HTR-8/SVneo (cell line): ENCODE data around the gene WWP2.
"Not testable (repeated sequence)": the region's sequence is repeated elsewhere in the genome, so short reads cannot be mapped to it uniquely, and the experiment has no call there.

Source experiments
- DNase-seq: peaks from one replicate; pipeline ENCODE4 v3.0.0; 2011; ENCODE audit warnings: low spot score, mixed read lengths; ENCODE audit not compliant: insufficient read length
- FAIRE-seq: peaks from 2 replicates; lab custom pipeline; 2011; peaks lifted over from hg19 to GRCh38; lab: Jason Lieb, UNC

The WWP2 gene

DNA sequence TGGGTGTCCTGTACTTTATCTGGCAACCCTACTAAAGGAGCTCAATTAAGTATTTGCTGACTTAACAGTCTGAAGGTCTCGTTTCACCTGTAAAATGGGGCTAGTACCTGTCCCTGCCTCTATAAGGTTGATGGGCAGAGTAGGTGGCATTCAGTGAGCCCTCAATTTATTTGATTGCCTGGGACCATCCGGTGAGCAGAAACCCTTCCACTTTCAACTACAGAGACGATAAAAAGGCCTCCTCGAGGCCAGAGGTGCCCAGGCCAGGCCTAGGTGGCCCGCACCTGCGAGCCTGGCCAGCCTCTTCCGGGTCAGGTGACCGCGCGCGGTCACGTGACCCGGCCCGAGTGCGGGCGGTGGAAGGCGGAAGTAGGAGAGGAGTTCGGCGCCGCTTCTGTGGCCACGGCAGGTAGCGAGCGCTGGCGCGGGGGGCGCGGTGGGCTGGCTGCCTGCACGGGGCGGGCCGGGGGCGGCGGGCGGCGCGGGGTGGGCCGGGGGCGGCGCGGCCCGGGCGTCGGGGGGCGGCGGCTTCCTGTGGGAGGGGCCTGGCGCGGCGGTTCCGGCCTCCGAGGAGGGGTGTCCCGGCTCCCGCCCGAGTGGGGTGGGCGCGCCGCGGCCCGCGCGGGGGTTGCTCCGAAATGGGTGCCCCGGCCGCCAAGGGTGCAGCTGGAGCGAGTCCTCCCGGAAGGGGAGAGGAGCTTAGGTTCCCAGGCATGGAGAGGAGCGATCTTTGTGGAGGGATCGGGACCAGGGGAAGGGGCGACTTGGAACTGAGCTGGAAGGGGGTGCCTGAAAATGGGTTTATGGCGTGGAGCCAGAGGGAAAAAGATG lies at the start of gene WWP2:
TSS of gene WWP2 (plus strand) at position 350 of the 831 bp plus-strand sequence. CDS start 24,679 bp downstream, outside the sequence.
- DNase-seq (peak; percentile 96), FAIRE-seq (peak; percentile 93)

- DNase-seq (no peak), FAIRE-seq (no peak)
Measured at GRCh38 chr16:69712914-69713581, 49.1 kb upstream of the WWP2 start.

GRCh38 chr16:69717066-69717465 lies 45.1 kb upstream of the WWP2 start:
- no peak for FAIRE-seq
- no peak for DNase-seq

DNA sequence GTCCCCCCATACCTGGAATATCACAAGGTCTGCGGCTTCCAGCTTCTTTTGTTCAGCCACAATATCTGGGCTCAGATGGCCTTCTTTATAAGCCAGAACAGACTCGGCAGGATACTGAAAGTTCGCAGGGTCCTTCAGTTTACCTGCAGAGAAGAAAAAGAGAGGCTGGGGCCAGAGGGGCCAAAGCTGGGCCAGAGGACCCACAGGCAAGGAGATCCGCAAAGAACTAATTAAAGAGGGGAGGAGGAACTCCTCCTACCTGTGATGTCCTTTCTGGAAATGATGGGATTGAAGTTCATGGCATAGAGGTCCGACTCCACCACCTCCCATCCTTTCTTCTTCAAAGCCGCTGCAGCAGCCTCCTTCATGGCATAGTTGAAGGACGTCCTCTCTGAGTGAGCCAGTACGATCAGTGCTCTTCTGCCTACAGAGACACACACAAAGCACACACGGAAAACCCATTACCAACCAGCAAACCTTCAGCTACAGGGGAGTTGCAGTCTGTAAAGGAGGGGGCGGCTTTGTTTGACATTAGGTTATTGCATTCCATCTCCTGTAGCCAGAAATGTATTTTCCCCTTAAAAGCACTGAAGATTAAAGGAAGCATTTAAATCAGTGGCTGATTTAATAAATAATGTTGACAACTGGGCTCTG lies 43.9 kb upstream of the WWP2 start:
- no peak for FAIRE-seq
- no peak for DNase-seq

GRCh38 chr16:69720822-69721430 lies 41.2 kb upstream of the WWP2 start:
- FAIRE-seq (no peak), DNase-seq (no peak)

DNA sequence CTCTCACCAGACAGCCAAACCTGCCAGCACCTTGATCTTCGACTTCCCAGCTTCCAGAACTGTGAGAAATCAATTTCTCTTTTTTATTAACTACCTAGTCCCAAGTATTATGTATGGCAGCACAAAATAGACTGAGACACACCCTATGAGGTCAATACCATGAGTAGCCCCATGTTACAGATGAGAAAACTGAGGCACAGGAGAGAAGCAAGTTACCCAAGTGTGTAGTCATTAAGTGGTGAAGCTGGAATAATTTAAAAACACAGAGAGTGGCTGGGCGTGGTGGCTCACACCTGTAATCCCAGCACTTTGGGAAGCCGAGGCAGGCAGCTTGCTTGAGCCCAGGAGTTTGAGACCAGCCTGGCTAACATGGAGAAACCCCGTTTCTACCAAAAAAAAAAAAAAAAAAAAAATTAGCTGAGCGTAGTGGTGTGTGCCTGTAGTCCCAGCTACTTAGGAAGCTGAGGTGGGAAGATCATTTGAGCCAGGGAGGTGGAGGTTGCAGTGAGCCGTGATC lies 40.6 kb upstream of the WWP2 start:
- FAIRE-seq (no peak), DNase-seq (no peak)

DNA sequence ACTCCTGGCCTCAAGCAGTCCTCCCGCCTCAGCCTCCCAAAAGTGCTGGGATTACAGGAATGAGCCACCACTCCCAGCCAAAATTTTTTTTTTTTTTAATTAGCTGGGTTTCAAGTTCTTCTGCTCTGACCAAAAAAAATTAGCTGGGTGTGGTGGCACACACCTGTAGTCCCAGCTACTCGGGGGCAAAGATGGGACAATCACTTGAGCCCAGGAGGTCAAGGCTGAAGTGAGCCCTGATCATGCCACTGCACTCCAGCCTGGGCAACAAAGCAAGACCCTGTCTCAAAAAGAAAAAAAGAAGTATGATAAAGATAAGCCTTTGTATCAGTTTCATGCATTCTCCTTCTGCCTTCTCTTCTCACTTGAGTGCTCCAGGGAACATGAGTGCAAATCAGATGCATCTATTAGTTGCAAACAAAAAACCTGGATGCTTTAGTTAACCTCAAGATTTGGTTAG lies 37.7 kb upstream of the WWP2 start:
- FAIRE-seq (no peak), DNase-seq (no peak)

DNA sequence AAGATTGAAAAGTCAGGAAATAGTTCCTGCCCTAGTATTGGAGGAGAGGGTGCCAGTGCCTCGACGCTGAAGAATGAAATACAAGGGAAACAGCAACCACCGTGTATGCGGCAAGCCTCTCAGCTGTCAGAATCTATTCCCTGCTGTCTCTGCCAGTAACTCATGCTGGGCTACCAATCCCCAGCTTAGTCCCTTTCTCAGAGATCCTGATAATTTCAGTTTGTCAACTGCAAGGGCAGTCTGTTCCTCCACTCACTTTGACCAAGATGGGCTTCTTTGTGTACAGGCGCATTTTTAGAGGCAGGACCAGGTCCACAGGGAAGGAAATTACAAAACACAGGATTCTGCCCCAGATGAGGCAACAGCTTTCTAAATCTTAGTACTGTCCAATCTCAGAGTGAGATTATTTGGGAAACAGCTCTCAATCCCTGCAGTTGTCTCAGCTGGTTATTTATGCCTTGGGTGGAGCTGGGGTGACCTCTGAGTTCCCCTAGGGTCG lies 37.1 kb upstream of the WWP2 start:
- FAIRE-seq (no peak), DNase-seq (no peak)

DNA sequence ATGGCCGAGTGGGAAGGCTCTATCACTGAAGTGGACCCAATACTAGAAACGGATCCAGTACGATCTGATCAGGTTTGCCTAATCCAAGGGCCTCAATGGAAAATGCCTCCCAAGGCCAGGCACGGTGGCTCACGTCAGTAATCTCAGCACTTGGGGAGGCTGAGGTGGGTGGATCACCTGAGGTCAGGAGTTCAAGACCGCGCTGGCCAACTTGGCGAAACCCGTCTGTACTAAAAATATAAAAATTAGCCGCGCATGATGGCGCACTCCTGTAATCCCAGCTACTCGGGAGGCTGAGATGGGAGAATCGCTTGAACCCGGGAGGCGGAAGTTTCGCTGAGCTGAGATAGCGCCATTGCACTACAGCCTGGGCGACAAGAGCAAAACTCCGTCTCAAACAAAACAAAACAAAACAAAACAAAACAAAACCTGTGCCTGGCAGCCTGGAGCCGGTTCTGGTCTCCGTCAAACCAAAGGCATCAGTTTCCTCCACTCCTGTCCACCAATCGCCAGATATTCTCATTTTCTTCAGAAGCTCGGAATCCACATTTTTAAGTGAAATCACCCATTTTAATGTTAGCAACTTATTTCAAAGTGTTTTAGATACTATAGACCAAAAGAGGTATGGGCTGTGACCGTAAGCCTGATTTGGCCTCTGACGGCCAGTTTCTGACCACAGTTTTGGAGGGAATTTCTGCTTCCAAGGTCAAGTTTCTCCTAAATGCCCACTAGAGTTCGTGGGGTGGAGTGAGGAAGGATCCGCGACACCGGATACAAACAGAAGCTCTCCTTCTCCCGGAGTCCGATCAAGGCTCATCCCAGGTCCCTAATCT lies 36.4 kb upstream of the WWP2 start:
- no peak for FAIRE-seq
- DNase-seq, result no peak

DNA sequence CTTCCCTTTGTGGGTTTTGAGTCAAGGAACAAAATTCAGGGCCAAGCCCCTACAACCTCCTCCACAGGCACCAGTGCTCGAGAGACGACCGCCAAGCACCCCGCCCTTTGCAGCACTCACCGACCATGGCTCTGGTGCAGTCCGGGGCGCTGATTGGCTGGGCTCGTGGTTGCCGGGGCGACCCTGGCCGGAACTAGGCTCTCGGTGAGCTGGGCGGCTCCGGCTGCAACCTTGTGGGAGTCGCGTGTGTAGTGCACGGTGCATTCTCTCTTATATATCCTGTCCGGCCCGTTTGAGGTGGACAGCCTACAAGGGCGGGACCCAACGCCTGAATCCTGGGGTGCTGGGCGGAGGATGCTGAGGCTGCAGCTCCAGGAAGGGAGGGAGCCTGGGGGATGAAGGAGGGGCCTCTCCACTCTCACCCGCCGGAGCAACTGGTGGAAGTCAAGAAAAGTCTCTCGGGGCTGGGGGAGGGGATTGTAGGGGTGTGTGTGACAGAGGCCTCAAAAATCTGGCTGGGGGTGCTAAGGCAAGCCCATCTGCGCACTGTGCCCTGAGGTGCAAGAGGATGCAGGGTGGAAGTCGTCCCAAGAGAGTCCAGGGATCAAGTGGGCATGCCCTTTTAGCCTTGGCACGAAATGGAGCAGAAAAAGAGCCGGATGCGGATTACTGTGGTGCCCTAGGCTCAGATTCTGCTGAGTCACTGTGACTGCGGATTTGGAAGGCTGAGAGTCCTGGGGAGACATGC lies 35.6 kb upstream of the WWP2 start, which contains the start of gene NQO1:
TSS of gene NQO1 (minus strand) at position 248 of the 748 bp plus-strand sequence. CDS start at position 127, 121 bp downstream.
- peak; percentile 79 for FAIRE-seq
- peak; percentile 95 for DNase-seq

- DNase-seq (no peak), FAIRE-seq (no peak)
Measured at GRCh38 chr16:69727916-69728270, 34.2 kb upstream of the WWP2 start.

GRCh38 chr16:69729030-69729429 lies 33.1 kb upstream of the WWP2 start:
- not testable (repeated sequence) for DNase-seq, FAIRE-seq

DNA sequence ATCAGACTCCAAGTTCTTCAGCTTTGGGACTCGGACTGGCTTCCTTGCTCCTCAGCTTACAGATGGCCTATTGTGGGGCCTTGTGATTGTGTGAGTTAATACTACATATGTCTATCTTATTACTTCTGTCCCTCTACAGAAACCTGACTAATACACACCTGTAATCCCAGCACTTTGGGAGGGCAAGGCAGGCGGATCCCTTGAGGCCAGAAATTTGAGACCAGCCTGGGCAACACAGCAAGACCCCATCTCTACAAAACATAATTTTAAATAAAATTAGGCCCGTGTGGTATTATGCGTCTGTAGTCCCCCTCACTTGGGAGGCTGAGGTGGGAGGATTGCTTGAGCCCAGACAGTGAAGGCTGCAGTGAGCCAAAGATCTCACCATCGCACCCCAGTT lies 30.9 kb upstream of the WWP2 start:
- FAIRE-seq, DNase-seq: not testable (repeated sequence)

DNA sequence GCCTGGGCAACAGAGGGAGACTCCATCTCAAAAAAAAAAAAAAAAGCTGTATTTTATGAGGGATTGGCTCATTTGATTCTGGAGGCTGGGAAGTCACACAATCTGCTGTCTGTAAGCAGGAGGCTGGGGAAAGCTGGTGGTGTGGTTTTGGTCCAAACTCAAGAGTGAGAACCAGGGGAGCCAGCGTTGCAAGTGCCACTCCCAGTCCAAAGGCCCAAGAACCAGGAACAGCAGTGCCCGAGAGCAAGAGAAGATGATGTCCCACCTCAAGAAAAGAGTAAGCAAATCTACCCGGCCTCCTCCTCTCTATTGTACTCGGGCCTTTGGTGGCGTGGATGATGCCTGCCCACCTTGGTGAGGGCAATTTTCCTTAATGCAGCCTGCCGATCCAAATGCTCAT lies 30.0 kb upstream of the WWP2 start:
- no peak for FAIRE-seq
- no peak for DNase-seq

DNA sequence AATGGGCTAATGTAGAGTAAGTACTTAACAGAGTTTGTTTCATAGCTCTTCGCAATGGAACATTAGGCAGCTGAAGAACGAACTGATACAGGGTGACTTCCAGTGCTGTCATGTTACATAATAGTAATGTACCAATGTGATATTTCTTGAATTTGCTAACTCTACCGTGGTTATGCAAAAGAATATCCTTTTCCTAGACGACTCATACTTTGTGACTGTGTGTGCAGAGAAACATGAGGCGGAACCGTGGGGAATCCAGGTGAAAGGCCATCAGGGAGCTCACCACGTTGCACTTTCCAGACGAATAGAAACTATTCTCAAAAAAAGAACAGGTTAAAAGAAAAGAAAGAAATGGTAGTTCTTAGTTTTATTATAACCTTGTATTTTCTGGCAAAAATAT lies 20.6 kb upstream of the WWP2 start:
- FAIRE-seq (no peak), DNase-seq (no peak)

DNA sequence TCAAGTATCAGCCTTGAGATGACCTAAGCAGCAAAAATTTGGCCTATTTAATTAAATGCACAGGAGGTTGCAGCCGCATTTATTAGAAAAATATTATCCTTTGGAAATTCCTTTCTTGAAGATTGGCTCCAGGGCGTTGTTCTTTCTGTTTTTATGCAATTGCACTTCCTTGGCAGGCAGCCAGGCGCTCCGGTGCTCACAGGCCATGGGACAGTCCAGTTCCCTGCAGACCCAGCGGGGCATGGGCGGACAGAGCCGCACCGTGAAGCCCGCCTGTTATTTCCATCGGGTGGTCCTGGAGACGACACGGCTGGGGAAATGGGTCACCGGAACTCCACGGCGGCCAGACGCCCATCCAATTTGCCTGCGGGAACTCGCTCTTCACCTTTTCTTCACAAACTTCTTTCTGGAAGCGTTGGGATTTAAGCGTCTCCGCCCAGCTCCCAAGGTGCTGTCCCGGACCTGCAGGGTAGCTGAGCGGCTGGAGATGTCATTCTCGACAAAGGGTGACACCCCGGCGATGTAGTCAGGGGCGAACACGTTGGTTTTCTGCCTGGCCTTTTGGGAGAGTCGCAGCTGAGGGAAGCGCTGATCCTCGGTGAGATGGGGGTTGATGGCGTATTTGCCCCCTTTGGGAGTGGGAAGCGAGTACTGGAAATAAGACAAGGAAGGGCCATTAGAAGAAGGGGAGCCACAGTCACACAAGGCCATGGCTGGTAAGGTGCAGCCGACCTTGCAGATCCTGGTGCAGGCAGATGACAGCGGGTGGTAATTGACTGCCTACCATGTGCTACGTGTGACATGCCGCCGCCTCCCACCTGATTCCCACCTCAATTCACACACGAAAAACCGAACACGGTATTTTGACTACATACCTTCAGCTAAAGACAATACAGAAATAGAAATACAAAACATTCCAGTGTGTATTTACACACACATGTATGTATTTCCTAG lies 19.9 kb upstream of the WWP2 start:
- FAIRE-seq, result no peak
- DNase-seq, result no peak
